DMS 273 treated with DMSO at 0.1 percent for 48 hours (cell line): Measurements from ENCODE around the gene EIF2S3B.
"Not testable (repeated sequence)": the region's sequence is repeated elsewhere in the genome, so short reads cannot be mapped to it uniquely, and the experiment has no call there.

Source experiments
- DNase-seq: peaks from one replicate; lab custom pipeline; 2025; lab: John Stamatoyannopoulos, UW

The EIF2S3B gene

DNA sequence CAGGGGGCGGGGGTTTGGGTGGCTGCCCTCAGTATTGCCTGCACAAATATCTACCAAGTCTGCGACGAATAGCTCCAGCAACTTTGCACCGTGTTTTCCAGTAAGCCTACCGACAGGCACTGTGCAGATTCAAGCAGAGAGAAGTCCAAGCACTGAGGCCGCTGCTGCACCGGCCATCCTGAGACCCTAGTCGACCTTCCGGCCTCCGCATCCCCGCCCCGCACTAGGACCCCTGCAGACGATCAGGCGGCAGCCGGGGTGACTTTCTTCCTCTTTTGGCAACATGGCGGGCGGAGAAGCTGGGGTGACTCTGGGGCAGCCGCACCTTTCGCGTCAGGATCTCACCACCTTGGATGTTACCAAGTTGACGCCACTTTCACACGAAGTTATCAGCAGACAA lies at the start of gene EIF2S3B:
Gene EIF2S3B, plus strand, starts transcription at position 271 of the 400 bp plus-strand sequence. Its CDS starts 13 bp downstream, at position 284.
- DNase-seq: no peak

DNA sequence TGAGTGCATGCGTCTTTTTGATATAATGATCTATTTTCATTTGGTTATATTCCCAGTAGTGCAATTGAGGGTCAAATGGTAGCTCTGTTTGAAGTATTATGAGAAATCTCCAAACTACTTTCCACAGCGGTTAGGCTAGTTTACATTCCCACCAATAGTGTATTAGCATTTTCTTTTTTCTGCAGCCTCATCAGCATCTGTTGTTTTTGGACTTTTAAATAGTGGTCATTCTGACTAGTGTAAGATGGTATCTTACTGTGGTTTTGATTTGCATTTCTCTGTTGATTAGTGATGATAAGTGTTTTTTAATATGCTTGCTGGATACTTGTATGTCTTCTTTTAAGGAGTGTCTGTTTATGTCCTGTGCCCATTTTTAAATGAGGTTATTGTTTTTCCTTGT lies 48.8 kb upstream of the EIF2S3B start:
- no peak for DNase-seq

DNA sequence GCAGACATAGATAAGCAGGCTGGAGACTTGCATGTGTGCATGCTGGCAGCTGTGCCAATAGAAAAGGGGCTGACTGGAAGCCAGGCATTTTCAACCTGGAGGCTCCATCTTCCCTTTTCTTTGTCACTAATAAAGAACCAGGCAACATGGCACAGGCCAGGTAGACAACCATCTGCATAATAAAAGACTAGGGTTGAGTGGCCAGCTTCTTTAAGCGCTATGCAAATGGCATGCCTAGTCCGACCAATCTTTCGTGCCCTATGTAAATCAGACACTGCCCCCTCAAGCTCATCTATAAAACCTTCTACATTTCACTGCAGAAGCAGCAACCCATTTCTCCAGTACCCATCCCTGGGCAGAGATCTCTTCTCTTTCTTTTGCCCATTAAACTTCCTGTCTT lies 47.9 kb upstream of the EIF2S3B start:
- DNase-seq: no peak

DNA sequence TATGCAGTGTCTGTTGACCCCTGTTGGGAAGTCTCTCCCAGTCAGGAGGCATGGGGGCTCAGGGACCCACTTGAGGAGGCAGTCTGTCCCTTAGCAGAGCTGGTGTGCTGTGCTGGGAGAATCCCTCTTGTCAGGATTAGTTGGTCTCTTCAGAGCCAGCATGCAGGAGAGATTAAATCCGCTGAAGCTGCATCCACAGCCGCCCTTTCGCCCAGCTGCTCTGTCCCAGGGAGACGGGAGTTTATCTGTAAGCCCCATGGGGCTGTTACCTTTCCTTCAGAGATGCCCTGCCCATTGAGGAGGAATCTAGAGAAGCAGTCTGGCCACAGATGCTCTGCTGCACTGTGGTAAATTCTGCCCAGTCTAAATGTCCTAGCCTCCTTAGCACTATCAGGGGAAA lies 39.4 kb upstream of the EIF2S3B start:
- DNase-seq: no peak

DNA sequence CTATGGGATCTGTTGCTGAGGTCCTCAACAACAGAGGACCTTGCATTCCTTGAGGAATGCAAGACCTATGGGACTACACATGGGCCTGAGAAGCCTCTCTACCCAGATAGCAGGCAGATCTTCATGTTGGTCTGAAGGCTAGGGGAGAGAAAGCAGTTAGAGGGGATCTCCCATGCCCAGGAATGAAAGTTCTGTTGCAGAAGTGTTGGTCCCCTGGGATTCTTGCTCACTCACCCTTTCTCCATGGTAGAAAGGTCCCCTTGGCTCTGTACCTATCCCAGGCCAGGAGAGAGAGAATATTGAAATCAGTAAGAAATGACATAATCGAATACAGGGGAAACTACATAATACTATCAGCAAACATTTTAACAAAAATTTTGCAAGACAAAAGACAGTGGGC lies 36.0 kb upstream of the EIF2S3B start:
- no peak for DNase-seq

DNA sequence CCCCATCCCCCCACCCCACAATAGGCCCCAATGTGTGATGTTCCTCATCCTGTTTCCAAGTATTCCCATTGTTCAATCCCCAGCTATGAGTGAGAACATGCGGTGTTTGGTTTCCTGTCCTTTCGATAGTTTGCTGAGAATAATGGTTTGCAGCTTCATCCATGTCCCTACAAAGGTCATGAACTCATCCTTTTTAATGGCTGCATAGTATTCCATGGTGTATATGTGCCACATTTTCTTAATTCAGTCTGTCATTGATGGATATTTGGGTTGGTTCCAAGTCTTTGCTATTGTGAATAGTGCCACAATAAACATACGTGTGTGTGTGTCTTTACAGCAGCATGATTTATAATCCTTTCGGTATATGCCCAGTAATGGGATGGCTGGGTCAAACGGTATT lies 32.9 kb upstream of the EIF2S3B start:
- not testable (repeated sequence) for DNase-seq

DNA sequence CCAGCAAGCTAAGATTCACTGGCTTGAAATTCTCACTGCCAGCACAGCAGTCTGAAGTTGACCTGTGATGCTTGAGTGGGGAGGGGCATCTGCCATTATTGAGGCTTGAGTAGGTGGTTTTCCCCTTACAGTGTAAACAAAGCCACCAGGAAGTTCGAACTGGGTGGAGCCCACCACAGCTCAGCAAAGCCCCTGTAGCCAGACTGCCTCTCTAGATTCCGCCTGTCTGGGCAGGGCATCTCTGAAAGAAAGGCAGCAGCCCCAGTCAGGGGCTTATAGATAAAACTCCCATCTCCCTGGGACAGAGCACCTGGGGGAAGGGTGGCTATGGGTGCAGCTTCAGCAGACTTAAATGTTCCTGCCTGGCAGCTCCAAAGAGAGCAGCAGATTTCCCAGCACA lies 23.8 kb upstream of the EIF2S3B start:
- DNase-seq: not testable (repeated sequence)

DNA sequence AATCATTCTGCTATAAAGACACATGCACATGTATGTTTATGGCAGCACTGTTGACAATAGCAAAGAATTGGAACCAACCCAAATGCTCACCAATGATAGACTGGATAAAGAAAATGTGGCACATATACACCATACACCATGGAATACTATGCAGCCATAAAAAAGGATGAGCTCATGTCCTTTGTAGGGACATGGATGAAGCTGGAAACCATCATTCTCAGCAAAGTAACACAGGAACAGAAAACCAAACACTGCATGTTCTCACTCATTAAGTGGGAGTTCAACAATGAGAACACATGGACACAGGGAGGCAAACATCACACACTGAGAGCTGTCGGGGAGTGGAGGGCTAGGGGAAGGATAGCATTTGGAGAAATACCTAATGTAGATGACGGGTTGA lies 18.4 kb upstream of the EIF2S3B start:
- DNase-seq: not testable (repeated sequence)

DNA sequence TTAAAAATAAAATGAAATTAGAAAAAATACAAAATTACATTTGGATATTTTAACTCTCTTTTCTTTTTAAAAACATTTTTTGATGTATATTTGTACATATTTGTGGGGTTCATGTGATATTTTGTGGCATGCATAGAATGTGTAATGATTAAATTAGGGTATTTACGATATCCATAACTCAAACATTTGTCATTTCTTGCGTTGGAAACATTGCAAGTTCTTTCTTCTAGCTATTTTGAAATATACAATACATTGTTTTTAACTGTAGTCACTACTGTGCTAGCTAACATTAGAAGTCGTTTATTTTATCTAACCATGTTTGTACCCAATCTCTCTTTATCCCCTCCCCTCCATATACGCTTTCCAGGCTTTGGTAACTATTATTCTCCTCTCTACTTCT lies 13.9 kb upstream of the EIF2S3B start:
- DNase-seq: no peak

DNA sequence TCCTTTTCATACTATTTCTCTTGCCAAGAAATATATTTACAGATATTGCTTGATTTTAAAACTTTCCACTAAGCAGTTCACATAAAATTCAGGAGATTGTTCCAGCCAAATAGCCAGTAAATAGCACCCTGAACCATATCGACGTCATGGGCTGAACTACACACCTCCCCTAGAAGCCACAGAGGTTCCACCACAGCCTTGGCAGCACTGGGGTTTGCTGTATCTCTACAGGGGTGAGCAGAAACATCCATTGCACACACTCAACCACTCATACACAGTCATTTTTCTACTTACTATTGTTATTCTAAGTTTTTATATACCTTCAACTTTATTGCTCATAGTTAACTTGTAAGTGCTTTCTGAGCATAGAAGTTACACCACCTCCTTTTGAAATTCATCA lies 8.1 kb upstream of the EIF2S3B start:
- DNase-seq: no peak

DNA sequence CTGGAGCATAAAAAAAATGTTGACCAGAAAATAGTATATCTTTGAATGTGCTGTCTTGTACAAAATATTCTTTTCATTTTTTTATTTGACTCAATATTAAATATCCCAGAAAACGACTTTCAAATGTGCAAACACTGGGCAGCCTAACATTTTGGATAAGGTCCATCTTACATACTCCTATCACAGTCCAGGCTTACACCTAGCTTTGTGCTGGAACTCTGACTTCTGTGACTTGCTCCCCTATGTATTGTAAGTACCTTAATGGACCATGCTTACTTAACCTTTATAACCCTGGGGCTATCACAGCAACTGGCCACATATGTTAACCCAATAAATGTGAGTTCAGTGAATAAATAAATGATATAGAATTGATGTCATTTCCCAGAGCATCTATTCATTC lies 7.6 kb upstream of the EIF2S3B start:
- DNase-seq: no peak

DNA sequence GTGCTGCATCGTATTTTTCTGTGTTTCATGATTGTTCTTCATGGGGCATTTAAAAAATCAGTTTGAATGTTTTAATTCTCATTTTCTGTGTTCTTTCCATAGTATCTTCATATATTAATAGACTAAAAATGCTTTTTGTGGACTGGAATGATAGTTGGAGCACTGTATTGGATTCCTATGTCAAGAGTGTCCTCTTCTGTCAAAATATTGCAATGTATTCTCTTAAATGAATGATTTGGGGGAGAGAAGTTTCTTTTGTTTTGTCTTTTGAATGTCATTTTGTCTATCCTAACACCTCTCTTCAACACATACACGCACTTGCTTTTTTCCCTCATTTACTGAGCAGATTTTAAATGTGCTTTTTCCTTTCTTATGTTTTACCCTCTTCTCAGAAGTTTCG lies 4.7 kb upstream of the EIF2S3B start:
- no peak for DNase-seq

DNA sequence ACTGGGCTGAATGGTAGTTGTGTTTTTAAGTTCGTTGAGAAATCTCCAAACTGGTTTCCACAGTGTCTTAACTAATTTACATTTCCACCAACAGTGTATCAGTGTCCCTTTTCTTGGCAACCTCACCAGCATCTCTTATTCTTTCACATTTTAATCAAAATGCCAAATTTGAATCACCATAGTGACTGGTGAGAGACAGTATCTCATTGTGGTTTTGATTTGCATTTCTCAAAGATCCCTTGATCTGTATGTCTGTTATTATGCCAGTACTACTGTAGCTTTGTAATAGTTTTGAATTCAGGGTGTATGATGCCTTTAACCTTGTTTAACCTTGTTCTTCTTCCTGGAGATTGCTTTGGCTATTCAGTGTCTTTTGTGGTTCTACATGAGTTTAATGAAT lies 2.2 kb upstream of the EIF2S3B start:
- no peak for DNase-seq

DNA sequence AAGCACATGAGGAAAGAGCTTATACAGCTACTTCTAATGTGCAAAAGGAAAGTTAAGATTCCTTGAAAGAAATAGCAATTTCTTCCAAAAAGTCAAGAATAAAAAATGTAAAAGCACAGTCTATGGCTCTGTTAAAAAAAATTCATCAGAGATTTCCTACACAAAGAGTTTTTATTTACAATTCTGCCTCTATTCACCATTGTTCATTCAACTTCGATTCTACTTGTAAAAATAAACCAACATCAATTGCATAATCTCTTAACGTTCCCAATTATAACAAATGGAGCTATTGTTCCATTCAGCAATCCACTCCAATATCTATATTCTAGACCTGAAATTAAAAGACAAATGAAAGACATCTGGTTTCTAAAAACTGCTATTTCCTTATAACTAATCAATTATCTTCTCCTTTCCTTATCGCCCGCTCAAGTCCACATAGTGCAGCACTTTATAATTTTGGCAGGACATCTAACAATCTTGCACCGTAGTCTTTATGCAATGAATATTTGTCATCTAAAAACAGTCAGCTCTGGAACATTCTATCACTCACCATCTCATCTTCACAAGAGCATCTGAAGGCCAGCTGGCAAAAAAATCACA lies 6.2 kb downstream of the EIF2S3B start:
- DNase-seq: no peak

DNA sequence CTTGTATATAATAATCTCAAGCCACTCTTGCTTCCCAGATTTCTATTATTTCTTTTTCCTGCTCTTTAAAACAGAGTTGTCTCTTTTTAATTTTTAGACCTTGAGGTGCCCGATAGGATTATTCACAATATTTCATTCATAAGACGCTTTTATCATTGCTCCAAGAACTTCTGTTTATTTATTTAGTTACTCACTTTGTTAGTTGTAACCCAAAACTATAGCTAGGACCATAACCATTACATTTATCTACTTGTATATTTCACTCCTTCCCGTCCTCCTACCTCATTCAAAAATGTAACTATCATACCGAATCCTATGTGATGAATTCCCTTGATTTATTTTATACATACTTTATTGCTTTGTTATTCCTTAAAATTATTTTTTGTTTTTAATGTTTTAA lies 7.1 kb downstream of the EIF2S3B start:
- DNase-seq: no peak

DNA sequence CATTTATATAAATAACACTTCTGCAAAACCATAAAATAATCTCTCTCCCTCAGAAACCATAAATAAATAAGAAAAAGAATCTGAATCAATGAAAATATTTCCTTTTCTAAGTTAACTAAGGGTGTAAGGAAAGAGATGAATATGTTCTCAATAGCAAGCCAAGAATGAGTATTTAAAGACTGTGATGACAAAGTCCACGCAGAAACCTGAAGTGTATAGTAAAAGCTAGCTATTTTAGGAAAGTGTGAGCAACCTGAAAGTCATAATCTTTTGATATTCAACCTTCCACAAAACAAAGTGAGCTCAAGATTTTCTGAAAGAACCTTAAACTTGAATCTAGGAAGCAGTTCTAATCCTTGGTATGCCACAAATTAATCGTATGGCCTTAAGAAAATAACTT lies 15.9 kb downstream of the EIF2S3B start:
- DNase-seq: no peak

DNA sequence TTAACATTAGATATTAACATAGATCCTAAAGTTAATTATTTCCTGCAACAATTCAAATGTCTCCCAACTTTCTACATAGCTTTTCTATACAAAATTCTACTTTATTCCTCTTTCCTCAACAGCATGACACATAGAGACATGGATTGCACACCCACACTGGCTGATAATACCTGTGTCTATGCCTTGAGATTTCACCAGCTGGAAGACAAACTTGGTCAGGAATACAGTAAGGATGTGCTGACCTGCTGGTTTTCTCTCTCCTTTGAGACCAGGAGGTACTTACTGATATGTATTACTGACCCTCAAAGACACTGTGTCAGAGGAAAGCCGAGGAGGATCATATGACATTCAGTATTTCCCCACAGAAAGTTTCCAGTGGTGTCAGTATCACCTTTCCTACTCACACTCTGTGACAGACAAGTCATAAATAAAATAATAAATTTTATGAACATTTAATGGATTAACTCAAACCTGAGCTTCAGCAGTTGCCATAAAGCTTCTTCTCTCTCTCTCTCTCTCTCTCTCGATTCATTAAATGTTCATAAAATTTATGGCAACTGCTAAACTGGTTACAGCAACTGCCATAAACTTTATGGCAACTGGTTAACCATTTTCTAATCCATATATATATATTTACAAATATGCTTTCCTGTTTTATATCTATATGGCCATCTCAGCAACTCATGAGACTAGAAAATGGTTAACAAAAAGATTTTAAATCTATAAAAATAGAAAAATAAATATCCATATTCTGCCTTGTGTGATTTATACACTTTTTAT lies 22.7 kb downstream of the EIF2S3B start:
- no peak for DNase-seq

DNA sequence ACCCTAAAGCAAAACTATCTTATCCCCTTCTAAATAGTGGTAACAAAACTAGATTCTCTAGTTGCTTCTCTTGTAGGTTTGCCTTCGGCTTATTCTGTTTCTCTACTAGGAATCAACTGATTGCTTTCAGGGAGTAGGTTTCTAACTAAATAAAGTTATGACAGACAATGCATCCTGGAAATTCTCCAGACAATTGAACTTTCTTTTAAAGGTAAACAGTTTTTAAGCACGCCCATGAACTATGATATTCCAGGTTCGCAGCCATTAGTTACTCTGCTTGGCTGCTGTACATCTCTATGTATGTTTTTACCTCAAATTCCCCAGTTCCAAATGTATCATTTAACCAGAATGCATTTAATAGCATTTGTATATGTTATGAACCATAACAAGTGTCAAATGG lies 23.9 kb downstream of the EIF2S3B start:
- DNase-seq: no peak

DNA sequence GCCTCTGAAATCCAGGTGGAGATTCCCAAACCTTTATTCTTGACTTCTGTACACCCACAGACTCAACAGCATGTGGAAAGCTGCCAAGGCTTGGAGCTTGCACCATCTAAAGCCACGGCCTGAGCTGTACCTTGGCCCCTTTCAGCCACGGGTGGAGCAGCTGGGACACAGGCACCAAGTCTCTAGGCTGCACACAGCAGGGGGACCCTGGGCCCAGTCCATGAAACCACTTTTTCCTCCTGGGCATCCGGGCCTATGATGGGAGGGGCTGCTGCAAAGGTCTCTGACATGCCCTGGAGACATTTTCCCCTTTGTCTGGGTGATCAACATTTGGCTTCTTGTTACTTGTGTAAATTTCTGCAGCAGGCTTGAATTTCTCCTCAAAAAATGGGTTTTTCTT lies 32.0 kb downstream of the EIF2S3B start:
- DNase-seq: no peak

DNA sequence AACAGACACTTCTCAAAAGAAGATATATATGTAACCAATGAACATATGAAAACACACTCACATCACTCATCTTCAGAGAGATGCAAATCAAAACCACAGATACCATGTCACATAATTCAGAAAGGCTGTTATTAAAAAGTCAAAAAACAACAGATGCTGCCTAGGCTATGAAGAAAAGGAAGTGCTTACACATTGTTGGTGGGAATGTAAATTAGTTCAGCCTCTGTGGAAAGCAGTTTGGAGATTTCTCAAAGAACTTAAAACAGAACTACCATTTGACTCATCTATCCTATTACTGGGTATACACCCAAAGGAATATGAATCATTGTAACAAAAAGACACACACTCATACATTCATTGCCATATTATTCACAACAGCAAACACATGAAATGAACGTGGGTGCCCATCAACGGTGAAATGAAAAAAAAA lies 35.1 kb downstream of the EIF2S3B start:
- DNase-seq: no peak

DNA sequence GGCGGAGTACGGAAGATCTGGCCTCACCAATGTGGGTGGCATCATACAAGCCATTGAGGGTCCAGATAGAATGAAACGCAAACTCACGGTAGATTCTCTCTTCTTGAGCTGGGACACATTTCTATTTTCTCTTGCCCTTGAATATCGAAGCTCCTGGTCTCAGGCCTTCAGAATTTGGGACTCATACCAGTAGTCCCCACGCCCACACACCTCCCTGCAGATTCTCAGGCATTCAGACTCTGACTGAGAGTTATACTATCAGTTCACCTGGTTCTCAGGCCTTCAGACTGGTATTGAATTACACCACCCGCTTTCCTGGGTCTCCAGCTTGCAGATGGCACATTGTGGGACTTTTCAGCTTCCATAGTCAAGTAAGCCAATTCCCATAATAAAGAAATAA lies 37.8 kb downstream of the EIF2S3B start:
- DNase-seq: no peak

DNA sequence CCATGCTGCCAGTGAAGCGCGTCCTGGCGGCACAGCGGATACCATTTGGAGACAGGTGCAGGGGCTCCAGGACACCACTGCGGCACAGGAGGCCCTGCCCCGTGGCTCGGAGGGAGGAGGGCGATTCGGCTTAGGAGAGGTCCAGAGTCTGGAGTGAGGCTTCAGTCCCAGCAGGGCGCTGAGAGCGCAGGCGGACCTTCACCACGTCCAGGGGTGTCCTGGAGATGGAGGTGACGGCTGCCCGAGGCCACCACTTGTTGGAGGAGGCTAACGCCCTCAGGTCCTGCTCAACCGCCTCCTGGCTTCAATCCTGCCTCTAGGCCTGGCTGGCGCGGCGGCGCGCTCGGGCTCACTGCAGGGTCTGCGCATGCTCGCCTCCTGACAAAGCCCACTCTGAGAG lies 45.7 kb downstream of the EIF2S3B start:
- DNase-seq: no peak

DNA sequence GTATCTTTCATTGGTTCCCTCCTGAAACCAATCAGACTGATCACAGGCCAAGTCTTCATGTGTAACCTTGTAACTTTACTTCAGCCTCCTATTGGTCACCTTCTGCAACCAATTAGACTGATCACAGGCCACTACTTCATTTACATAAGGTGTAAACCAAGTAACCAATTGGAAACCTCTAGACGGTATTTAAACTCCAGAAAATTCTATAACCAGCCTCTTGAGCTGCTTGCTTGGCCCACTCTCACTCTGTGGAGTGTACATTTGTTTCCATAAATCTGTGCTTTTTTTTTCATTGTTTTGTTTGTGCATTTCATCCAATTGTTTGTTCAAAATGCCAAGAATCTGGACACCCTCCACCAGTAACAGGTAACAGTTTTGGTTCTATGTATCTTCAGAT lies 47.5 kb downstream of the EIF2S3B start:
- DNase-seq: no peak

DNA sequence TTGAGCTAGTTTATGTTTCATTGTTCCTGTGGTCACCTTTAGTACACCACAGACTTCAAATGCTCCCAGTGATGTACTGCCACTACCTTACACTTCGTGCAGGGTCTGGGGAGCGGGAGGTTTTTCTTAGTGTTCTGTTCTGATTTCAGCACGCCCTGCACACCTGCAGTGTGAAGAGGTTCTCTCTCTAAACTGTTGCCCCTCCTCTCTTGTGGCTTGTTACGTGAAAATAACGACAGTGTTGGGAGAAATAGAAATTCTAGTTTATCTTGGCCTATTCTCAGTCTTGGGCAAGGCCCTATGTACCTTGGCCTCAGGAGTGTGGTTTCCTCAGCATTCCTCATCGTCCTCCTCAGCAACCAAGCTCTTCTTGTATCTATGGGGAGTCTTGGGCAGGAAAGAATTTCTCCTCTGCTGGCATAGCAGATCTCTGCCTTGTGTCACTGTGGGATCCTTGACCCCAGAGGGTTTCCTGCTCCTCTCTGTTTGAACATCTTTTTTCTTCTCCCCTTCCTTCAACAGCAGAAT lies 48.6 kb downstream of the EIF2S3B start:
- no peak for DNase-seq
